Kidney (tissue), 14 donors: ENCODE measurements around the gene COPS6. TPM values are rescaled to one million over a fixed set of nuclear protein-coding genes. Genes with fewer than 3 reads are reported as not detected.
A peak's percentile ranks its signal among the peaks of the same experiment; 100 is the strongest.

Source experiments
- DNase-seq, 5 donors: peaks; one replicate each; pipeline ENCODE4 v3.0.0-alpha.2; 2013 to 2020
- FAIRE-seq: peaks from 2 replicates; lab custom pipeline; 2012; peaks lifted over from hg19 to GRCh38; lab: Jason Lieb, UNC
- H3K27ac ChIP-seq, 2 donors: one replicate each; pipeline ENCODE4 v1.7.0; 2013; ENCODE audit warnings: low read depth in 2 of 2, low read length in 2 of 2, inconsistent platforms in 1 of 2
- H3K27me3 ChIP-seq: one replicate; pipeline ENCODE4 v1.7.1; 2013; ENCODE audit warnings: low read length, inconsistent platforms; ENCODE audit not compliant: control insufficient read depth, insufficient read depth
- H3K36me3 ChIP-seq, 3 donors: one replicate each; pipeline versions ENCODE4 v1.7.0 to v1.7.1; 2013; ENCODE audit warnings: low read length in 3 of 3, control low read depth in 1 of 3, inconsistent platforms in 1 of 3; ENCODE audit not compliant: insufficient read depth in 3 of 3, control insufficient read depth in 2 of 3
- H3K4me1 ChIP-seq, 3 donors: one replicate each; pipeline versions ENCODE4 v1.7.0 to v1.7.1; 2013; ENCODE audit warnings: low read length in 3 of 3, inconsistent platforms in 1 of 3, low read depth in 1 of 3; ENCODE audit not compliant: control insufficient read depth in 2 of 3, insufficient read depth in 2 of 3
- H3K4me3 ChIP-seq, 3 donors: one replicate each; pipeline versions ENCODE4 v1.7.0 to v1.8.1; 2013; ENCODE audit warnings: low read length in 3 of 3, control low read depth in 1 of 3, inconsistent platforms in 1 of 3
- H3K9ac ChIP-seq, 3 donors: one replicate each; pipeline versions ENCODE4 v1.7.0 to v1.7.1; 2013; ENCODE audit warnings: low read length in 3 of 3, control low read depth in 1 of 3, inconsistent platforms in 1 of 3
- H3K9me3 ChIP-seq, 3 donors: one replicate each; pipeline versions ENCODE4 v1.7.0 to v1.7.1; 2013; ENCODE audit warnings: low read length in 3 of 3, control low read depth in 1 of 3, inconsistent platforms in 1 of 3; ENCODE audit not compliant: control insufficient read depth in 2 of 3, insufficient read depth in 1 of 3
- CTCF ChIP-seq: IDR thresholded peaks from 3 replicates; pipeline ENCODE4 v1.5.1; 2012; ENCODE audit warnings: mild to moderate bottlenecking, moderate library complexity, borderline replicate concordance; ENCODE audit not compliant: insufficient read depth; ENCODE audit errors: extremely low read depth
- intact Hi-C: fragments of 100-400 bp; cut with DNase I; formaldehyde crosslinking; loops from one replicate; pipeline ENCODE4 v1.11.1; 2022
- polyA plus RNA-seq: library from polyadenylated mRNA; stranded (reverse); fragments of 350-450 nt; fragmentation: Illumina TruSeq; extraction: RNeasy Lipid Tissue Mini Kit (QIAGEN cat#74804); gene quantifications from one replicate; pipeline ENCODE4 v1.2.3, GENCODE V29; 2014; ENCODE audit warnings: low read depth, low replicate concordance; ENCODE audit not compliant: insufficient read depth
- total RNA-seq: library from RNA; stranded (reverse); fragmentation: NEBNext Ultra II Directional; extraction: Animal tissue kit (Norgen Biotek cat#: 25700); gene quantifications from one replicate; pipeline ENCODE4 v1.2.1, GENCODE V29; 2021
- donor health status: control.
- donor health status: control.
- donor health status: control.
- donor health status: control.
- donor health status: control.
- donor health status: DM: yes; HTN: yes; CAD: no.
- donor health status: Normal renal cell carcinoma (clear cell type).

COPS6 gene
- total and polyA plus RNA-seq, 2 donors from 2014 or later, result 89.1 to 166 TPM

- H3K36me3 ChIP-seq, result peaks cover 0 to 20% (median 2%) of the 10 kb centered on the region in 3 donors
- intact Hi-C loops, result no loop called here
Measured at GRCh38 chr7:100105534-100105933, 16.8 kb downstream of the COPS6 start.

DNA sequence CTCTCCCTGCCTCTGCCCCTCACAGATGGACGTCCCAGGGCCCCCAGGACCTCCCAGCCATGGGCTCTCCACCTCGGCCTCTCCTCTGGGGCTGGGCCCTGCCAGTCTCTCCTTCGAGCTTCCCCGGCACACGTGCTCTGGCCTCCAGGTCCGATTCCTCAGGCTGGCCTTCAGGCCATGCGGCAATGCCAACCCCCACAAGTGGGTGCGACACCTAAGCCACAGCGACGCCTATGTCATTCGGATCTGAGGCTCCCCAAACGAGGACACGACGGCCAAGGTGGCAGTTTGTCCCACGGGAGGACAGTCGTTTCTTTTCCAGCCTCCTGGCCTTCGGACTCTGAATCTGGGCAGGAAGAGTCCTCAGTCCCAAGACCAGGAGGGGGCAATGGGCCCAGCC lies 17.9 kb downstream of the COPS6 start:
- Histone ChIP-seq H3K27ac (no peak overlapping the region), H3K4me3 (no peak overlapping the region), H3K9ac (no peak overlapping the region), H3K4me1 (no peaks in the 10 kb centered on the region), H3K9me3 (no peaks in the 10 kb centered on the region), H3K36me3 (peaks cover 0 to 20% (median 7%) of the 10 kb centered on the region in 3 donors), H3K27me3 (no peaks in the 10 kb centered on the region)
- intact Hi-C loops, result no loop called here
- DNase-seq (peak in 1 of 5 donors; percentile 65), FAIRE-seq (no peak)
- no peak for TF ChIP-seq CTCF

More at GRCh38 chr7:100105534-100105933, 16.8 kb downstream of the COPS6 start:
- FAIRE-seq (no peak), DNase-seq (no peak)
- H3K9me3 ChIP-seq, result no peaks in the 10 kb centered on the region
- no peak overlapping the region for H3K4me3 ChIP-seq
- no peaks in the 10 kb centered on the region for H3K27me3 ChIP-seq
- H3K27ac ChIP-seq, result no peak overlapping the region
- no peak overlapping the region for H3K9ac ChIP-seq
- no peak for TF ChIP-seq CTCF
- no peaks in the 10 kb centered on the region for H3K4me1 ChIP-seq

DNA sequence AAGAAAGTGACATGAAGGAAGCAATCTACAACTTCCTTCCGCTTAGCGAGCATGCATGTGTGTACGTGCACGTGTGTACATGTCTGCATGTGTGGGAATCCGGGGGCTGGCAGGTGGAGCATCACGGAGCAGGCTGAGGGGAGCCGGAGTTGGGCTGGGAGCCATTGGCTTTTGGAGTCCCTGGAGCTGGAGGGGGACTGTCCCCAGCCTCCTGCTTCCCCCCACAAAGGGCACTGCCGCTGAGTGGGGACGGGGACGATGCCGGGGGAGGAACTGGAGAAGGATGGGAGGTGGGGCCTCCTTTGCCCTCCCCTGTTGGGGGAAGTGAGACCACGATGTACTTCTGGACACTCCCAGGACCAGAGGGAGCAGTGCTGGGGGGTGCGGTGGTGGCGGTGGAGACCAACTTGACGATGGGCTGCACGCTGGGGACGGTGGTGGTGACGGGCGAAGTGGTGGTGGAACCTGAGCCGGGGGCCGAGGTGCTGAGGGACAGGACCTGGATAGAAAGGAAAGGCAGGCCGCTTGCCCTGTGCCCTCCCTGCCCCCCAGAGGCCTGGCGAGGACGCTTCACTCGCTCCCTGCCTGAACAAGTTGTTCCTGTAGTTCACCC lies 18.5 kb downstream of the COPS6 start:
- TF ChIP-seq CTCF, result no peak
- H3K9me3 ChIP-seq, result no peaks in the 10 kb centered on the region
- no peak for FAIRE-seq
- H3K9ac ChIP-seq, result no peak overlapping the region
- no peaks in the 10 kb centered on the region for H3K4me1 ChIP-seq
- intact Hi-C loops, result no loop called here
- H3K4me3 ChIP-seq, result no peak overlapping the region
- no peaks in the 10 kb centered on the region for H3K27me3 ChIP-seq
- H3K27ac ChIP-seq, result no peak overlapping the region
- DNase-seq, result peak in 1 of 5 donors; percentile 78
- H3K36me3 ChIP-seq, result peaks cover 0 to 20% (median 7%) of the 10 kb centered on the region in 3 donors
